GM21529 (cell line): ENCODE measurements around the gene SPATS2L.

ENCODE experiments used
- ATAC-seq: cut with Tn5 transposase; IDR thresholded peaks from one replicate; pipeline ENCODE4 v1.9.1; 2021; ENCODE audit not compliant: unreplicated experiment

Gene SPATS2L

DNA sequence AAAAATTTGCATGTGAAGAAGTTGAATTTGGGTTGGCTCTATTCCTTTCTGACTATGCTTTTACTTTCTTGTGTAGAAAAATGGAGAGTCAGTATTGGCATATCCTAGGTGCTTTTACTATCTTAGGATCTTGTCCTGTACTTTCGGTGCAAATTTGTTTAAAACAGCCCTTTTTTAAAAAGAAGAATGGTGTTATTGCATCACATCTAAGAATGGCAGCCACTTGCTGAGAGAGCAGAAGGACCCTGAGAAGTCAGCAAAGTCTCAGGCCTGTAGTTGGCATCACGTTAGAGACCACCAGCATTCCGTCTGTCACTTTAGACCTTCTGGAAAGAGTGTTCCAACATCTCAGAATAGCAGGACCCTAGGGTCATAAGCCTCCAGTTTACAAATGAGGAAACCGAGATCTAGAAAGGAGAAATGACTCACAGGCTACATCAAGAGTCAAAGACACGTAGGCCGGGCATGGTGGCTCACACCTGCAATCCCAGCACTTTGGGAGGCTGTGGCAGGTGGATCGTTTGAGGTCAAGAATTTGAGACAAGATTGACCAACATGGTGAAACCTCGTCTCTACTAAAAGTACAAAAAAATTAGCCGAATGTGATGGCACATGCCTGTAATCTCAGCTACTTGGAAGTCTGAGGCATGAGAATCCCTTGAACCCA, 42.5 kb downstream of the SPATS2L start:
- no peak for ATAC-seq

DNA sequence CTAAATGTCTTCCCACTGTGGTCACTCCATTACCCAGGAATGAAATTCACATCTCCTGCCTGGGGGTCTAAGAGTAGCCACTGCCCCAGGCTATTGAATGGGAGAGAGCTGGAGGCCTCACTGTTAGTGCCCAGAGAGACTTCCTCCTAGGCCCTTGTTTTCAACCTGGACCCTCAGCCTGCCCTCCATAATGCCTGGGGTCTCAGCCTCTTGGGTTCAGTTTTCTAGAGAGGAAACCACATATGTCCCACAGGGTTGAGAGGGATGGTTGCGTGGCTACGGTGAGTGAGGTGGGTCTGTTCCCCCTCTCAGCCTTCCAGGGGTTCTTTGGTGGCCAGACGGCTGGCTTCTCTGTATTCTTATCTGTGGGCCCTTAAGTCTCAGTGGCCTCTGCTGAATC, 43.4 kb downstream of the SPATS2L start:
- ATAC-seq: no peak

DNA sequence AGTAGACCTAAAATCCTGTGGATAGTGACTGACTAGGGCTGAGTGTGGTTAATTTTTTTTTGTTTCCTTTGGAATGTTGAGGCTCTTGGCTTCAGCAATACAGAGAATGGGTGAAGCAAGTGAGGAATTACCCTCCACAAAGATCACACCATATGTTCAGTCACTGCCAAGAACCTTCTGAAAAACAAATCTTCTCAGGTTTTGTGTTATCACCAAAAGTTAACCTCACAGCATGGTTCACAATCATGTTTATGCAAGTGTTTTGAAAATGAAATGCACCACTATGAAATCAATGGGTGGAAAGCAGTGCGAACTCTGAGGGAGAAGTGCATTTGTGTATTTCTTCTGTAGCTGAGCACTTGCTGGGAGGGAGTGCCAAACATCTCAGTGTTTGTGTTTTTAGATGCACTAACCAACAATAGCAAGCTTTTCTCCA, 44.4 kb downstream of the SPATS2L start:
- ATAC-seq: no peak

DNA sequence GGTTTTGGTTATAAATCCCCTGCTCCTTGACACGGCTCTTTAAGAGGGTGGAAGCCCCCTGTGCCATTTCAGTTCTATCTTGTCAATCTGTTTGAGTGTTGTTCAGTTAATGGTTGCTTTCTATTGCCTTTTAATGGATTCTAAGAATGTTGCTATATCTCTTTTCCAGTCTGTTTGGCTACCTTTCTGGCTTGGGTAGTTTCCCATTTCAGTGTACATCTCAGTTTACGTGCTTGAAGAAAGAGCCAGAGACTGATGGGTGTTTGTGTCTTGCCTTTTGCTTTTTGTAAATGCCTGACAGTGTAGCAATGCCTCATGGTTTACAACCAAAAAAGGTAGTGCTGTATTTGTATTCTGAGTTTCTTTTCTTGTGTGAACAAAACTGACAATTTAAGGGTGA, 45.3 kb downstream of the SPATS2L start:
- no peak for ATAC-seq

DNA sequence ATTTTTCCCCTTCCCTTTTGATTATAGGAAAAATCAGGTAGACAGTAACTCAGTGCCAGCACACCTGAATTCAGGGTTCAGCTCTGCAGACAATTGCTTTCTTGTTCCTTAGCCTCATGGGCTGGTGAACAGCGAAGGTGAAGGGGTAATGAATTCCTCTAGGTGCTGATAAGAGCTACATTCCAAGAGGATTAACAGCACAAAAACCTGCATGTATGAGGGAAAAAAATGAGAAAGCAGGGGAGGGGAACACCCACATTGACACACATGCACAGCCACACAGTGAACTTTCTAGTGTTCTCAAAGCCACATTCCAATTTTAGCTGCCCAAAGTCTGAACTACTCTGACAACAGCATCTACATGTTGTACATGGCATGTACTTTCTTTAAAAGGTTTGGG, 46.1 kb downstream of the SPATS2L start:
- no peak for ATAC-seq

DNA sequence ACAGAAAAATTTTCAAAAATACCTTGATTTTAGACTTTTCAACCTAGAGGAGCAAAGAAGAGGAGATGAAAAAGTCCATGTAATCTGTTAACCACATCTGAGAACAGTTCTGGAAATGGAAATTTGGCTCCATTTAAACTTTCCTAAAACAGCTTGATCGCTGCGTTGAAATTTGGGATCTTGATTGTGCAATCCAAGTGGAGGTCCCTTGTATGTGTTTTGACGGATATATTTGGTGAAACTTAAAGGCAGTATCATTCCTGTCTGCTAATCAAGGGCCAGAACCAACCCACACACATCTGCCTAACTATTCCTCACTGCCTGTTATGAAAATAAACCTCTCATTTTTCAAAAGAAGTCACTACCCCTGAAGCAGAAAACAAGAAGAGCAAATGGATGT, 46.6 kb downstream of the SPATS2L start:
- ATAC-seq: no peak

DNA sequence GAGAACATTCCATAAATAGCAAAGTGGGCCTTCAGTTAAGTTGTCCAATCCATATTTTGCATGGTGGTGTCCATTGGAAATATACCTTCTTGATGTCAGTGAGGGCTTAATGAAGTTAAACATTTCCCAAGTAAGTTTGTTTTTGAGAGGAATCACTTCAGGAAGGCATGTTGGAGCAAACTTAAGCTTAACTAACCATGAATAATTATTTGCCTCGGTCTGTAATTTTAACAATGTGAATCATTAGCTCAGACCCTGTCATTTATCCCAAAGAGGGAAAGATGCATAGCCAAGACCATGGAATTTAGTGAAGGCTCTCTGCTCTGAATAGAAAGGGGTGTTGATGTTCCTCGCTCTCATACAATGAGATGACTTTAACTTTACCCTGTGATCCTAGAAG, 47.4 kb downstream of the SPATS2L start:
- ATAC-seq: no peak

DNA sequence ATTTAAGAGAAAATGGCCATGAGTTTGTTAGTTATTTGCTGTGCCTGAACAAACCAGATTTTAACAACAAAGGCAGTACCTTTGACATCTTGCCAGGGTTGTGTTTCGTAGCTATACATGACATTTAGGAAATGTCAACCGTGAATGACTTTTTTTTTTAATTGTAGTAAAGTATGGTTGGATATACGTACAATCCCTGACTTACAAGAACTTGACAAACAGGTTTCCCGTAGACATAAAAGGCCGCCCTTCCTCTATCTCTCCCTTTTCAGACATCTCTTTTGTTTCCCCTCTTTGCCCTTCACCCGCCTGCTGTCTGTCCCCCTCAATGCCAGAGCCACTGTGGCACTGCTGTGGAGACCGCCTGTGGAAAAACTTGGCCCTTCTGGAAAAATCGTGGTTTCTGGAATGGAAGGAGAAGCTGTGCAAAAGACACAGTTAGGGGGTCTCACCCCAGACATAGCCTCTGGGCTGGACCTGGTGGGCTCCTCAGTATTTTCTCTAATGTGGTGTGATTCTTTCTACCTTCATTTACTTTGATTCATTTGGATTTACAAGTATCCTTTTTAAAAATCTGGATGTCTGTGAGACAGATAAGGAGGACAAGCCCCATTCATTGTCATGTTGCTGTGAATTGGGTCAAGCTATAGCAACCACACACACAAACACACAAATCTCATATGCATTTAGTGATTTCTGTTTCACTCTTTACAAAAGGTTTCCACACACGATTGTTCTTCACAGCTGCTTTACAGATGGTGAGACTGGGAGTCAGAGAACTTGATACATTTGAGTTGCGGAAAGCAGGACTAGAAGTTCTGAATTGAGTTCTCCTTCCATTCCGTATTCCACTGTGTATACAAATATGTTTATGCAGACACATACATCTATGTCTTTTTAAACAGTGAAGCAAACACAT, 48.6 kb downstream of the SPATS2L start:
- no peak for ATAC-seq

DNA sequence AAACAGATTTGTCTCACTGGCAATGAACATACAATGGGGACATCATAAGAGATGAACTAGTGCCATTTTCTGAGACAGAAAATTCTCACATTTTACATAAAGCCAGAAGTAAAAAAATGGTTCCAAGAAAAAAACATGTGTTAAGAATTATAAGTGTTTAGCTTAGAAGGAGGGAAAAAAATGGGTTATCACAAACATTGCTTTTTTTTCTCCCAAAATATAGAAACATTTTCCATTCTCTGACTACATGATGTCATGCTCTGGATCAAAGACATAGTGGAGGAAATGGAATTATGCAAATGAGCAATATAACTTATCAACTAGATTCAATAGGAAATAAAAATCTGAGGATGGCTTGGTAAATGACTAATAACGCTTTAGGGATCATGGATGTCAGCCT, 49.8 kb downstream of the SPATS2L start:
- no peak for ATAC-seq

DNA sequence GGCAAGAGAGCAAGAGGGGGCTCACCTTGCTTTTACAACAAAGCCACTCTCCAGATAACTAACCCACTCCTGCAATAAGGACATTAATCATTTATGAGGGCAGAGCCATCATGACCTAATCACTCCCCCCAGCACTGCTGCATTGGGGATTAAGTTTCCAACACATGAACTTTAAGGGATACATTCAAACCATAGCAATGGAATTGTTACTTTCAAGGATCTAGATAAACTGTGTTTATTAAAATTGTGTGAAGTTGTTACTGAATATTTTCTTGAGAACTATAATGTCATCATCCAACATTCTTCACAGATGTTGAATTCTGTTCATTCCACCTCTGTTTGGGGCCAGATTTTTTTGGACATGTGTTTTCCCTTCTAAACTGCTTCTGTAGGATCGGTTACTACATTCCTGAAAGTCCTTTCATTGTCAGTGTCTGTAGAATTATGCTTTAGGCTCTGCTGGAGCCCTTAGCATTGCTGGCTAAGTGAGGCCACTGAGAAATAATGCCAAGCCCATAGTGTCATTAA, 50.4 kb downstream of the SPATS2L start:
- ATAC-seq: no peak

DNA sequence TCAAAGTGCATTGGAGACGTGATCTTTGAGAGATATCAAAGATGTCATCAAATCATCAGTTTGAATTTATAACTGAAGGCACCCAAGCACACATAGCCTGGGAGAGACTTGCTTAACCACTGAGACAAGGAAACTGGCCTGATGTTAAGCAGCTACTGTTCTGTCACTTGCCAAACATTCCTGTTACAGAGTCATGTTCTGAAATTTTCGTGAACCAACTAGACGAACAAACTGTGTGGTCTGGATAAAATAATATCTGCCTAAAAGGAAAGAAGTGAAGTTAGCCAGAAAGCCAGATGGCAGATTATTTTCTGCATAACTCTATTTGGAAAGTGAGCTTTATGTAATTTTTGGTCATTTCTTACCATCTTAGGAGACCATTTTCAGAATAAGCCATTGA, 51.4 kb downstream of the SPATS2L start:
- no peak for ATAC-seq

DNA sequence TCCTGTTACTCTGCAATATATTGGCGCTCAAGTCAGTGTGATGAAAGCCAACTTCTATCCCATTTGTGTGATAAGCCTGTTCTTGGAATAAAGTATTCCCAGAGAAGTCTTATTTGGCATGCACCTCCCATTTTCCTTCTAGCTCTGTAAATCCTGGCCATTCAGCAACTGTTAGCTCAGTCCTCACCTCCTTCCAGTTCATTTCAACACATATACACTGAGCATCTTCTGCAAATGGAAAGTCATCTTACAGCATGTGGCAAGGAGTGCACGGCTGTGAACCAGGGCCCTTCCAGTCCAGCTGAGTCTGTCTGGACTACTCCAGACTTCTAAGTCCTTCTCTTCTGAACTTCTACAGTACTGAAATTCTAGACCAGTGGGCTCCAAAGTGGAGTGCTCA, 53.1 kb downstream of the SPATS2L start:
- no peak for ATAC-seq

DNA sequence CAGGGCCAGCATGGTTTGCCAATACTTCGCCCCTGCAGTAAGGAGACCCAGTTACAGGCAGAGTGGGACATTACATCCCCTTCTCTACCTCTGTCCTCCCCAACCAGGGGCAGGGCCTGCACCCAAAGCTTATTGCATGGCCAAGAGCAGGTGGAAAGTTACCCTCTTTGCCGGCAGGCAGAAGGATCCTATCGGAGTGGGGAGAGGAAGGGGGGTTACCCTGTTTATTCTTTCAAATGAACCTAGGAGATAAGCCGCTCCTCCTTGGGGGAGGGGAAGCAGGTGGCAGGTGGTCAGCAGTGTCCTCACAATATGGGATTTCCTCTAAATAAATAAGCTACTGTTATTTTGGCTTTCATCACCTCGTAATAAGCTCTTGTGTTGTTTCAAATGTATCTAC, 53.9 kb downstream of the SPATS2L start:
- ATAC-seq: no peak

DNA sequence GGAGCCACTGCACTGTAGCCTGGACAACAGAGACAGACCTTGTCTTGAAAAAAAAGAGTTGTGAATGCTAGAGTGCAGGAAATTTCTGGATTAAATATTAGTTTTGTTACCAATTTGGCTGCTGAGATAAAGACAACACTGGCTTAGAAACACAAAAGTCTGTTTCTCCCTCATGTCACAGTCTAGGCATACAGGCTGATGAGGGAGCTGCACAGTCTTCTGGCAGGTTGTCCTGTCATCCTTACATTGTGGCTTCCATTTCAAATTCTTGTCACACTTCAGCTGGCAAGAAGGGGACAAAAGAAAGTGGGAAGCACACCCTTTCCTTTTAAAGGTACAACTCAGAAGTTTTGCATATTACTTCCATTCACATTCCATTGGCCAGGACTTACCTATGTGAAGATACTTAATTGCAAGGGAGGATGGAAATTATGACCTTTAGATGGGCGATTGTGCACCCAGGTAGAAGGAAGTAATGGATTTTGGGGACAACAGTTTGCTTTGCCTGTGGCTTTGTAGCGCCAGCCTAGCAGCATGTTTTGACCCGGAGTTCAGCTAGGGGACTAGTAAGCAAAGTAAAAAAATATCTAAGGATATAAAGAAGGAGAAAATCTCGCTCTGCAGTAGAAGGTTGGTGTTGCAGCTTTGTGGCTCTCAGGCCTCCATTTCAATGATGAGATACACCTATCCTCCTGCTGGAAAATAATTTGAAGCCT, 55.9 kb downstream of the SPATS2L start:
- ATAC-seq: no peak

DNA sequence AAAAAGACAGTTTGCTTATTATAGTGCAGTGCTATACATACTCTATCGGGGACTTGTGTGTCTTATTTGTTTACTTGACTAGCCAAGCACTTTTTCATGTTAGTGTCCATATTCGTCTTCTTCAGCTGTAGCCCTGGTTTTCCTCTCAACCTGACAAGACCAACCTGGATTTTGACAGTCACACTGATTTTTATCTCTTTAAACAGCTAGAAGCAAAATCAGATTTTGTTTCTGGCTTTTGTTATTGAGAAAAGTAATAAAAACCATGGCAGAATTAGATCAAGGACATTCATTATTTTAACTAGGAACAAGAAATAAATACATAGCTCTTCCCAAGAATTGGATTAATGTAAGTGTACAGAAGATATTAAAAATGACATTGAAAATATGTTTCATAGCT, 56.8 kb downstream of the SPATS2L start:
- ATAC-seq: no peak

DNA sequence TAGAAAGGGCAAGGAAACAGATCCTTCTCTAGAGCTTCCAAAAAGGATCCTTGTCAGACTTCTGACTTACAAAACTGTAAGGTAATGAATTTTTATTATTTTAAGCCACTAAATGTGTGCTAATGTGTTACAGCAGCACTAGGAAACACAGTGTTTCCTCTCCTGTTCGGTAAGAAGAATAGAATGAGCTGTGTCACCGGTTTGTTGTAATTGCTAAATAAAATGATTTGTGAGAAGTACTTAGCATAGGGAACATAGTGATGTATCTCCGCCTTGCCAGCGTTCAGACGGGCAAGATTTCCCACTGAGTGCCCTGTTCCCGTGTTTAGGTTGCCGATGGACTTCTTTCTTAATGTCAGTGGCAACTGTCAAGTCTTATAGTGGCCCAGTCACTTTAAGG, 57.6 kb downstream of the SPATS2L start:
- no peak for ATAC-seq

DNA sequence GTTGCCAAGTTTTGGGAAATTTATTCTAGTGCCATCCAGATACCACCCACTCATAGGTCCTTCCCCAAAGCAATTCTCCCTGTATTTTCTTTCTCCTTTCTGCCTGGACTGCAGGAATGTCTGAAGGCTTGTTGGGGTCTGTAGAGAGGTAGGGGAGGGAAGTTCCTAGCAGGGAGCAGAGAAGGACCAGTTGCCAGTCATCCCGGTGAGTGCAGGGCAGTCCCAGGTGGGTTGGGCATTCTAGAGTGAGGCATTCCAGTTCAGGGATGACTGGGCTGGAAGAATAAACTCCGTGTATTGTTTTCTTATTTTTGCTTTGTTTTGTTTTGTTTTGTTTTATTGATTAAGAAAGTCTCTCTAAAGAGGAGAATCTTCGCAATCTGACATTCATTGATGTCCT, 58.1 kb downstream of the SPATS2L start:
- no peak for ATAC-seq

DNA sequence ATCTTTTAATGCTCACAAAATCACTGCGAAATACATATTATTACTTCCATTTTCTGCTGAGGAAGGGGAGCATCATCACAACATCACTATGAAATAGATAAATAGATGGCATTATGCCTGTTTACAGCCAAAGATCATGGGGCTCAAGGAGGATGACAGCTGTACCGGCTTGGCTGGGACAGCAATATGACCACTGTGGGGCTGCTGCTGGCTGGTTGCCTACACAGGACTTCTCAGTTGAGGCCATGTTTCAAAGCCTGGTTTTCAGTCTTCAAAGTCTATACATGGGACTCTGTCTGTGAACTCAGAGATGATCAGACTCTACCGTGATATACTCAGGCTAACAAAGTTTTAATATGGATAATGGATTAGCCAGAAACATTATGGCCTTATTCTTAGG, 58.7 kb downstream of the SPATS2L start:
- no peak for ATAC-seq

DNA sequence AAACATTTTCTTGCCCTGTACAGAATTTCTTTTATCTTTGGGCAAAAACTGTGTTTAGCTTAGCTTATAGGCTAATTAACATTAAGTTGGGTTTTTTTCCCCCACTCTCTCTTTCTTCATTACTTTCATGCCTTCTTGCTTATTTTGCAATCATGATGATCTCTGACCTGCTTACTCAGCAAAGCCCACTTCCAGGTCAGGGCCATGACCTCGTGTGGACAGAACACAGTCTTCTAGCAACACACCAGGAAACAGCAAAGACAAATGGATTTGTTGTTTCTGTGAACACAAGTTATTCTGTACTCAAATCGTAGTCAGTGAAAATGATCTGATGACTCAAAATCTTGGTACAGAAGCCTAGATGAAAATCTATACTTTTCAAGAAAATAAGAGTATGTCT, 60.7 kb downstream of the SPATS2L start:
- no peak for ATAC-seq

DNA sequence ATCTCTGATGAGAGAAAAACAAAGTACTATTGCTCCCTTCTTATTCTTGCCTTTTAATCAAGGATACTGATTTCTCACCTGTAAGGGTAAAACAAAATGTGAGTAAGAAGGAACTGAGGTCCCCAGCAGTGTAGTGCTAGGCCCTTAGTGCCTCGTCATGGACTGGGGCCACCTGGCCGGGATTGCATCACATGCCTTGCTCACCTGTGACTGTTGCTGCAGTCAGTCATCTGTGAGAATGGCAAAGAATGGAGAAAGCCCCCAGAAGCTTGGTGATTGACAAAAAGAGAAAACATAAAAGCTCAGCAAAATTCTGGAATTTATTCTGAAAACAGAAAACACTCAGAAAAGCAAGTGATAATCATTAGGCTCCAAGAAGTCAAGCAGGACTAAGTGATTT, 63.4 kb downstream of the SPATS2L start:
- no peak for ATAC-seq

DNA sequence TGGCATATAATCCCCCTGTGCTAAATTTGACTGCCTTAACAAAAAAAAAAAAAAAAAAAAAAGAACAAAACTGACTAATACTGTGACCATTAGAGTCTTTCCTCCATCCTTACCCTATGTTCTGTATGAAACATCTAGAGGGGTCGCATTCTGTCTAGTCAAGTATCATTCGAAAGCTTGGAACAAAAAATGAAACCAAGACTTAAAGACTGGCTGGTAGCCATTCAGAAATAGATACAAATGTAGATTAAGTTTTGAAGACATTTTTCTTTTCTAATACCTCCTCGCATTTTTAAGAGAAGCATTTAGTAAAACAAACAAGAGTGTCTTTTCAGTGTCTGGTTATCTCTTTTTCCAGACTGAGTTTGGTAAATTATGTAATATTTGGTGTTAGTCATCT, 66.7 kb downstream of the SPATS2L start:
- peak; percentile 46 for ATAC-seq

DNA sequence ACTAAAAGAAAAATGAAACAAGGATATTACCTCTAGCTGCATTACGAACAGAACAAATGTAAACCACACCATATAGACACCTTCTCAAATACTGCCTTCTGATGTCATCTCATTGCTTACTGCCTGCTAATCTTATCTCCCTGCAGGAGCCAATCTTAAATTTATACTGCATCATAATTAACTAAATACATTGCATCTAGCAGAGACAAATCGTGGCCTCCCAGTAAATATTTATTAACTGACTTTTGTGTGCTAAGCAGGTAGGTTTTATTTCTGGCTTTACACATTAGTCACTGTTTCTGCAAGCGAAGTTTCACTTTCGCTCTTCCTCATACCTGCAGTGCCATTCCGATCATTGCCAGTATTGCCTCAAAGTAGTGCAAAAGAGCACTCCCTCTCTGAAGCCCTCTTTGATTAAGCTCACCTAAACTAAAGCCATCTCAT, 67.5 kb downstream of the SPATS2L start:
- peak; percentile 96 for ATAC-seq
